ENCODE results near the gene GNB1L. TPM values are rescaled to one million over a fixed set of nuclear protein-coding genes. Genes with fewer than 3 reads are reported as not detected.

Gene GNB1L
- total RNA-seq, 1 experiment from 2014 or later: 18.0 TPM

DNA sequence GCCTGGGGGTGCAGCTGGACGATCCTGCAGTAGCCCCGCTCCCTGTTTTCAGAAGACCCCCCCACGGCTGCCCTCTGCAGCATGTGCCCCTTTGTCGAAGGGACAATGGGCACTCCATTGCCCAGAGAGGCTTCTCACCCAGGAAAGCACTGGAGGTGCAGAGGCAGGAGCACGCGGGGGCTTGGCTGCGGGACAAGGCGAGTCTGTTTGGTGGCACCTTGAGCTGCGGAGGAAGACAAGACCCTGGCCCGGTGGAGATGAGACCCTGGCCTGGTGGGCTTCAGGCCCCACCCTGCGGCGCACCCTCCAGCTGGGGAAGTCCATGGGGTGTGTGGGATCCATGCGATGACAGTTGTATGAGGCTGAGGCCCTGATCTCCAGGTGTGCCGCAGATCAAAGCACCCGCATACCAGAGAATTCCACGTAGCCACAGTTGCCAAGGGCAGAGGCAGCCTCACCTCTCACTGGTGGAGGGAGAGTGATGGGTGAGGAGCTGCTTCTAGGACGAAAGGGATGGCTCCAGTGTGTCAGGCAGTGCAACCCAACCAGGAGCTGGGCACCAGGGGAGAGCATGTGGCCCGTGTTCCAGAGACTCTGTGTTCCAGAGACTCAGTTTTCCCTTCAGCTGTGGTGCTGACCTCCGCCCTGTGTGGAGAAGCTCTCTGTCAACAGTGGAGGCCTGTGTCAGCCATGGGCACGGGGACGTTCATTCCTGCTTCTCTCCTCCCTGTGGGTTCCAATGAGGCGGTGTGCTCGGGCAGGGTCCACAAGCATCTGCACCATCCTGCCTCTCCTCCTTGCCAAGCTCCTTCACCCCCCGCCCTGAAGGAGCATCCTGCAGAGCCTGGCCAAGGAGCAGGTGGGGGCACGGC lies 84.1 kb downstream of the GNB1L start:
- TF ChIP-seq ZNF263 (CRISPR knock-in tag; IDR thresholded peaks at IDR 0.05; ENCODE audit: low read depth) (no peak), ZNF317 (CRISPR knock-in tag; IDR thresholded peaks at IDR 0.05; ENCODE audit: borderline replicate concordance, low read depth) (no peak), ZNF416 (CRISPR knock-in tag; IDR thresholded peaks at IDR 0.05) (no peak)
- TF ChIP-seq, protein P1, sequence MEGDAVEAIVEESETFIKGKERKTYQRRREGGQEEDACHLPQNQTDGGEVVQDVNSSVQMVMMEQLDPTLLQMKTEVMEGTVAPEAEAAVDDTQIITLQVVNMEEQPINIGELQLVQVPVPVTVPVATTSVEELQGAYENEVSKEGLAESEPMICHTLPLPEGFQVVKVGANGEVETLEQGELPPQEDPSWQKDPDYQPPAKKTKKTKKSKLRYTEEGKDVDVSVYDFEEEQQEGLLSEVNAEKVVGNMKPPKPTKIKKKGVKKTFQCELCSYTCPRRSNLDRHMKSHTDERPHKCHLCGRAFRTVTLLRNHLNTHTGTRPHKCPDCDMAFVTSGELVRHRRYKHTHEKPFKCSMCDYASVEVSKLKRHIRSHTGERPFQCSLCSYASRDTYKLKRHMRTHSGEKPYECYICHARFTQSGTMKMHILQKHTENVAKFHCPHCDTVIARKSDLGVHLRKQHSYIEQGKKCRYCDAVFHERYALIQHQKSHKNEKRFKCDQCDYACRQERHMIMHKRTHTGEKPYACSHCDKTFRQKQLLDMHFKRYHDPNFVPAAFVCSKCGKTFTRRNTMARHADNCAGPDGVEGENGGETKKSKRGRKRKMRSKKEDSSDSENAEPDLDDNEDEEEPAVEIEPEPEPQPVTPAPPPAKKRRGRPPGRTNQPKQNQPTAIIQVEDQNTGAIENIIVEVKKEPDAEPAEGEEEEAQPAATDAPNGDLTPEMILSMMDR (IDR thresholded peaks at IDR 0.05): no peak
- no peak overlapping the region for H3K27ac Mint-ChIP-seq
- no peaks in the 10 kb centered on the region for H3K9me3 Mint-ChIP-seq
- DNase-seq (ENCODE audit: low spot score) (peak; percentile 6), ATAC-seq (no peak)
- CTCF ChIA-PET: interaction anchor here (0.9 to 1.6 kb wide), 4 partner anchors 40 to 183 kb away, joined by 3 to 5 read pairs (median 4); no protein-coding TSS in a partner anchor
- POLR2A ChIA-PET: interaction anchor here (0.6 kb wide), 1 partner anchor 279 kb away, joined by 3 read pairs; no protein-coding TSS in a partner anchor
- no peak overlapping the region for H3K4me3 Mint-ChIP-seq
- peaks cover 70% of the 10 kb centered on the region for H3K27me3 Mint-ChIP-seq (ENCODE audit: low read depth)
- H3K36me3 Mint-ChIP-seq: no peaks in the 10 kb centered on the region
- peaks cover 8% of the 10 kb centered on the region for H3K4me1 Mint-ChIP-seq

DNA sequence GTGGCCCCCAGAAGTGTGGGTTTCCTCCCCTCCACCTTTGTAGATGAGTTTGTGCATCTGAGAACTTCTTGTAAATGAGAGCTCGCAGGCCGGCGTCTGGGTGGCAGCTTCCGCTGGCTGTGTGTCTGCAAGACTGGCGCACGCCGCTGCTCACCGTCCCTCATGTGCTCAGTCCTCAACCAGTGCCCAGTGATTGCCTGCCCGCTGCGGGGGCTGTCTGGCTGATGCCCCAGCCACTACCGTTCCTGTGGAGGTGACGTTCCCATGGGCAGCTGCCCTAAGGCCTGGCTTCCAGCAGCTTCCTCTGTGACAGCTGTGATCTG lies 85.3 kb downstream of the GNB1L start:
- ChIA-PET CTCF (interaction anchor here (1.6 kb wide), 1 partner anchor 141 kb away, joined by 5 read pairs; no protein-coding TSS in a partner anchor), POLR2A (no interaction called here)
- no peaks in the 10 kb centered on the region for H3K9me3 Mint-ChIP-seq
- no peaks in the 10 kb centered on the region for H3K36me3 Mint-ChIP-seq
- no peak for DNase-seq (ENCODE audit: low spot score)
- H3K4me3 Mint-ChIP-seq: no peak overlapping the region
- peaks cover 82% of the 10 kb centered on the region for H3K27me3 Mint-ChIP-seq (ENCODE audit: low read depth)
- ATAC-seq: no peak
- TF ChIP-seq HMGA2 (CRISPR knock-in tag; IDR thresholded peaks at IDR 0.05) (no peak), OVOL2 (CRISPR knock-in tag; IDR thresholded peaks at IDR 0.05; ENCODE audit: borderline replicate concordance) (no peak), NFE2L1 (CRISPR knock-in tag; IDR thresholded peaks at IDR 0.05) (no peak), ATF1 (CRISPR knock-in tag; IDR thresholded peaks at IDR 0.05) (no peak), ZBTB21 (CRISPR knock-in tag; IDR thresholded peaks at IDR 0.05; ENCODE audit: borderline replicate concordance) (no peak)
- peaks cover 19% of the 10 kb centered on the region for H3K4me1 Mint-ChIP-seq
- no peak overlapping the region for H3K27ac Mint-ChIP-seq

DNA sequence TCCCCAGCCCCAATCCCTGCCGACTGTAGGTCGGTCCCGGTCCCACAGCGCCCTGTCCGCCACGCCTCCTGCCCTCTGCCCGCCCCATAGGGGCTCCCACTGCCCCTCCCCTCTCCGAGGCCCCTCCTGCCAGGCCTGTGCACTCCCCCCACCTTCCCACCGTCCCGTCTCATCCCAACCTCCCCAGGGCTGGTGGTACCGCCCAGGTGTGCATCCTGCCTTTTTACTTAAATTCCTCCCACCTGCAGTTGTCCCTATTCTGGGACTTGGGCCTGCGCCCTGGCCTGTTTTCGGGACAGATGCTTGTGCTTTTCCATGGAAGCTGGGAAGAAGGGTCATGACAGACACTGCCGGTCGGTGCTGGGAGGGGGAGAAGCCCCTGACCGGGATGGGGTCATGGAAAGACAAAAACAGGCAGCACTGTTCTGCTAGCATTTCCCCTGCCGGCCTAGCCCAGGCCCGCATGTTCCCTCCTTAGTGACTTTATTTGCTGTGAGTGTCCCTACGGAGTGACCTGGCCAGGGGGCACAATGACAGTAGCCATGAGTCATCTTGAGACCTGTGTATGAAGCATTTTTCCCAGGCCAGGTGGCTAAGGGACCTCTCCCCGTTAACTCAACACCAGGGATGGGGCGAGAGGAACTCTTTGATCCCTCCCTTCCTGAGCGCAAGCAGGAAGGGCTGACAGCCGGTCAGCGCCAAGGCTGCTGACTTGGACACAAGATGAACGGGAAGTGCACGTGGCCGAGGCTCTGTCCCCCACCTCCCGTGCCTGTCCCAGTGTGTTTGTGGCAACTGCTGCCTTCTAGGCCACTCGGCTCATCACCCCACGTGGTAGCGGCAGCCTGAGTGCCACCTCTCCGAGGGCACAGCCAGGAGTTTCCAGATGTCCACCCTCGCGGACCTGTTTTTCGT lies 87.0 kb downstream of the GNB1L start:
- ChIA-PET CTCF (interaction anchor here (0.6 to 1.7 kb wide), 3 partner anchors 15 to 230 kb away, joined by 3 to 6 read pairs (median 3); partner anchors contain the start of gene GP1BB), POLR2A (no interaction called here)
- Mint-ChIP-seq H3K4me1 (peaks cover 21% of the 10 kb centered on the region), H3K27ac (no peak overlapping the region), H3K4me3 (peak overlapping the region; percentile 47), H3K9me3 (no peaks in the 10 kb centered on the region), H3K27me3 (ENCODE audit: low read depth) (peaks cover 90% of the 10 kb centered on the region), H3K36me3 (no peaks in the 10 kb centered on the region)
- ATAC-seq: peak; percentile 46
- peak; percentile 70 for DNase-seq (ENCODE audit: low spot score)
- TF ChIP-seq FOXP1 (CRISPR knock-in tag; IDR thresholded peaks at IDR 0.05; ENCODE audit: borderline replicate concordance) (no peak), ZNF232 (CRISPR knock-in tag; IDR thresholded peaks at IDR 0.05) (no peak), SP1 (CRISPR knock-in tag; conservative IDR thresholded peaks at IDR 0.05) (no peak), RORB (CRISPR knock-in tag; IDR thresholded peaks at IDR 0.05) (no peak), FOXK1 (CRISPR knock-in tag; IDR thresholded peaks at IDR 0.05) (no peak), ZNF396 (CRISPR knock-in tag; IDR thresholded peaks at IDR 0.05; ENCODE audit: borderline replicate concordance) (no peak), SMAD3 (CRISPR knock-in tag; IDR thresholded peaks at IDR 0.05; ENCODE audit: borderline replicate concordance) (no peak)
- TF ChIP-seq, protein P2, sequence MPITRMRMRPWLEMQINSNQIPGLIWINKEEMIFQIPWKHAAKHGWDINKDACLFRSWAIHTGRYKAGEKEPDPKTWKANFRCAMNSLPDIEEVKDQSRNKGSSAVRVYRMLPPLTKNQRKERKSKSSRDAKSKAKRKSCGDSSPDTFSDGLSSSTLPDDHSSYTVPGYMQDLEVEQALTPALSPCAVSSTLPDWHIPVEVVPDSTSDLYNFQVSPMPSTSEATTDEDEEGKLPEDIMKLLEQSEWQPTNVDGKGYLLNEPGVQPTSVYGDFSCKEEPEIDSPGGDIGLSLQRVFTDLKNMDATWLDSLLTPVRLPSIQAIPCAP (CRISPR knock-in tag; IDR thresholded peaks at IDR 0.05): no peak
- TF ChIP-seq, protein P3, sequence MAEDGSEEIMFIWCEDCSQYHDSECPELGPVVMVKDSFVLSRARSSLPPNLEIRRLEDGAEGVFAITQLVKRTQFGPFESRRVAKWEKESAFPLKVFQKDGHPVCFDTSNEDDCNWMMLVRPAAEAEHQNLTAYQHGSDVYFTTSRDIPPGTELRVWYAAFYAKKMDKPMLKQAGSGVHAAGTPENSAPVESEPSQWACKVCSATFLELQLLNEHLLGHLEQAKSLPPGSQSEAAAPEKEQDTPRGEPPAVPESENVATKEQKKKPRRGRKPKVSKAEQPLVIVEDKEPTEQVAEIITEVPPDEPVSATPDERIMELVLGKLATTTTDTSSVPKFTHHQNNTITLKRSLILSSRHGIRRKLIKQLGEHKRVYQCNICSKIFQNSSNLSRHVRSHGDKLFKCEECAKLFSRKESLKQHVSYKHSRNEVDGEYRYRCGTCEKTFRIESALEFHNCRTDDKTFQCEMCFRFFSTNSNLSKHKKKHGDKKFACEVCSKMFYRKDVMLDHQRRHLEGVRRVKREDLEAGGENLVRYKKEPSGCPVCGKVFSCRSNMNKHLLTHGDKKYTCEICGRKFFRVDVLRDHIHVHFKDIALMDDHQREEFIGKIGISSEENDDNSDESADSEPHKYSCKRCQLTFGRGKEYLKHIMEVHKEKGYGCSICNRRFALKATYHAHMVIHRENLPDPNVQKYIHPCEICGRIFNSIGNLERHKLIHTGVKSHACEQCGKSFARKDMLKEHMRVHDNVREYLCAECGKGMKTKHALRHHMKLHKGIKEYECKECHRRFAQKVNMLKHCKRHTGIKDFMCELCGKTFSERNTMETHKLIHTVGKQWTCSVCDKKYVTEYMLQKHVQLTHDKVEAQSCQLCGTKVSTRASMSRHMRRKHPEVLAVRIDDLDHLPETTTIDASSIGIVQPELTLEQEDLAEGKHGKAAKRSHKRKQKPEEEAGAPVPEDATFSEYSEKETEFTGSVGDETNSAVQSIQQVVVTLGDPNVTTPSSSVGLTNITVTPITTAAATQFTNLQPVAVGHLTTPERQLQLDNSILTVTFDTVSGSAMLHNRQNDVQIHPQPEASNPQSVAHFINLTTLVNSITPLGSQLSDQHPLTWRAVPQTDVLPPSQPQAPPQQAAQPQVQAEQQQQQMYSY (CRISPR knock-in tag; IDR thresholded peaks at IDR 0.05): no peak
- TF ChIP-seq, protein P4, sequence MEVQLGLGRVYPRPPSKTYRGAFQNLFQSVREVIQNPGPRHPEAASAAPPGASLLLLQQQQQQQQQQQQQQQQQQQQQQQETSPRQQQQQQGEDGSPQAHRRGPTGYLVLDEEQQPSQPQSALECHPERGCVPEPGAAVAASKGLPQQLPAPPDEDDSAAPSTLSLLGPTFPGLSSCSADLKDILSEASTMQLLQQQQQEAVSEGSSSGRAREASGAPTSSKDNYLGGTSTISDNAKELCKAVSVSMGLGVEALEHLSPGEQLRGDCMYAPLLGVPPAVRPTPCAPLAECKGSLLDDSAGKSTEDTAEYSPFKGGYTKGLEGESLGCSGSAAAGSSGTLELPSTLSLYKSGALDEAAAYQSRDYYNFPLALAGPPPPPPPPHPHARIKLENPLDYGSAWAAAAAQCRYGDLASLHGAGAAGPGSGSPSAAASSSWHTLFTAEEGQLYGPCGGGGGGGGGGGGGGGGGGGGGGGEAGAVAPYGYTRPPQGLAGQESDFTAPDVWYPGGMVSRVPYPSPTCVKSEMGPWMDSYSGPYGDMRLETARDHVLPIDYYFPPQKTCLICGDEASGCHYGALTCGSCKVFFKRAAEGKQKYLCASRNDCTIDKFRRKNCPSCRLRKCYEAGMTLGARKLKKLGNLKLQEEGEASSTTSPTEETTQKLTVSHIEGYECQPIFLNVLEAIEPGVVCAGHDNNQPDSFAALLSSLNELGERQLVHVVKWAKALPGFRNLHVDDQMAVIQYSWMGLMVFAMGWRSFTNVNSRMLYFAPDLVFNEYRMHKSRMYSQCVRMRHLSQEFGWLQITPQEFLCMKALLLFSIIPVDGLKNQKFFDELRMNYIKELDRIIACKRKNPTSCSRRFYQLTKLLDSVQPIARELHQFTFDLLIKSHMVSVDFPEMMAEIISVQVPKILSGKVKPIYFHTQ (CRISPR knock-in tag; IDR thresholded peaks at IDR 0.05): no peak
- TF ChIP-seq, protein P5, sequence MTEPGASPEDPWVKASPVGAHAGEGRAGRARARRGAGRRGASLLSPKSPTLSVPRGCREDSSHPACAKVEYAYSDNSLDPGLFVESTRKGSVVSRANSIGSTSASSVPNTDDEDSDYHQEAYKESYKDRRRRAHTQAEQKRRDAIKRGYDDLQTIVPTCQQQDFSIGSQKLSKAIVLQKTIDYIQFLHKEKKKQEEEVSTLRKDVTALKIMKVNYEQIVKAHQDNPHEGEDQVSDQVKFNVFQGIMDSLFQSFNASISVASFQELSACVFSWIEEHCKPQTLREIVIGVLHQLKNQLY (CRISPR knock-in tag; IDR thresholded peaks at IDR 0.05): no peak

Data from WTC11 (cell line).